HEK293 (cell line): ENCODE measurements around the gene ABLIM2.

Experiments used
- CTCF ChIA-PET: fragments of 350-600 bp; formaldehyde crosslinking; extraction: SDS; loops from one replicate; lab custom pipeline; 2021; ENCODE audit warnings: antibody characterized with exemption; lab: Yijun Ruan, JAX
- POLR2A ChIA-PET: fragments of 300-600 bp; formaldehyde crosslinking; extraction: SDS; loops from one replicate; lab custom pipeline; 2020; ENCODE audit warnings: antibody characterized with exemption, inconsistent platforms; lab: Yijun Ruan, JAX
- H3K27ac ChIP-seq: fragments of 200-500 bp; sonication (Bioruptor generic); 2 replicates; pipeline ENCODE4 v1.5.1; 2014; ENCODE audit warnings: low read depth, low read length, control low read depth, inconsistent platforms; ENCODE audit errors: extremely low read depth
- H3K36me3 ChIP-seq, 2 experiments: fragments of 200-500 bp in 1 of 2; sonication (Bioruptor generic) in 1 of 2; 1 replicate in 1 of 2; 2 replicates in 1 of 2; pipeline ENCODE4 v1.5.1; 2014 to 2017; ENCODE audit warnings: inconsistent platforms in 2 of 2, low read length in 2 of 2; ENCODE audit not compliant: control insufficient read depth in 2 of 2, insufficient read depth in 1 of 2
- H3K4me1 ChIP-seq: fragments of 200-500 bp; sonication (Bioruptor generic); 2 replicates; pipeline ENCODE4 v1.5.1; 2014; ENCODE audit warnings: mild to moderate bottlenecking, low read length, inconsistent platforms; ENCODE audit not compliant: control insufficient read depth, insufficient read depth
- H3K4me3 ChIP-seq: 2 replicates; pipeline ENCODE4 v1.5.1; 2011; ENCODE audit warnings: low read depth, mild to moderate bottlenecking, control low read depth, low read length, moderate library complexity
- H3K9me3 ChIP-seq: fragments of 200-500 bp; sonication (Bioruptor generic); 2 replicates; pipeline ENCODE4 v1.5.1; 2014; ENCODE audit warnings: low read depth, low read length, inconsistent platforms; ENCODE audit not compliant: control insufficient read depth, insufficient read depth
- BCL11B ChIP-seq: fragments of 450-650 bp; formaldehyde crosslinking; IDR thresholded peaks from 2 replicates; pipeline ENCODE4 v1.5.1; 2016; ENCODE audit warnings: low read depth, missing biosample characterization, missing genetic modification characterization
- EGR2 ChIP-seq: fragments of 450-650 bp; formaldehyde crosslinking; IDR thresholded peaks from 2 replicates; pipeline ENCODE4 v1.5.1; 2016; ENCODE audit warnings: low read depth, missing biosample characterization, missing genetic modification characterization
- HIC1 ChIP-seq: fragments of 450-650 bp; formaldehyde crosslinking; IDR thresholded peaks from 2 replicates; pipeline ENCODE4 v1.5.1; 2016; ENCODE audit warnings: missing biosample characterization, missing genetic modification characterization
- HOXA7 ChIP-seq: sonication (generic); formaldehyde crosslinking; IDR thresholded peaks from 2 replicates; pipeline ENCODE4 v1.8.1; 2022; ENCODE audit warnings: missing genetic modification reagents, borderline replicate concordance
- MZF1 ChIP-seq: fragments of 450-650 bp; formaldehyde crosslinking; IDR thresholded peaks from 2 replicates; pipeline ENCODE4 v1.5.1; 2017; ENCODE audit warnings: missing biosample characterization, missing genetic modification characterization, borderline replicate concordance
- REST ChIP-seq: fragments of 450-650 bp; formaldehyde crosslinking; IDR thresholded peaks from 2 replicates; pipeline ENCODE4 v1.5.1; 2016; ENCODE audit warnings: missing biosample characterization, missing genetic modification characterization
- WT1 ChIP-seq: fragments of 450-650 bp; formaldehyde crosslinking; IDR thresholded peaks from 2 replicates; pipeline ENCODE4 v1.5.1; 2016; ENCODE audit warnings: missing biosample characterization, missing genetic modification characterization
- YY2 ChIP-seq: fragments of 450-650 bp; formaldehyde crosslinking; IDR thresholded peaks from 2 replicates; pipeline ENCODE4 v1.5.1; 2016; ENCODE audit warnings: missing biosample characterization, missing genetic modification characterization
- ZEB2 ChIP-seq: fragments of 450-650 bp; formaldehyde crosslinking; IDR thresholded peaks from 2 replicates; pipeline ENCODE4 v1.5.1; 2016; ENCODE audit warnings: missing biosample characterization, missing genetic modification characterization
- ZFHX2 ChIP-seq: fragments of 450-650 bp; formaldehyde crosslinking; conservative IDR thresholded peaks from 2 replicates; pipeline ENCODE4 v1.5.1; 2016; ENCODE audit warnings: missing biosample characterization, missing genetic modification characterization
- ZFP69B ChIP-seq: fragments of 450-650 bp; formaldehyde crosslinking; IDR thresholded peaks from 2 replicates; pipeline ENCODE4 v1.5.1; 2016; ENCODE audit warnings: missing biosample characterization, missing genetic modification characterization
- ZNF10 ChIP-seq: fragments of 450-650 bp; formaldehyde crosslinking; IDR thresholded peaks from 2 replicates; pipeline ENCODE4 v1.5.1; 2017; ENCODE audit warnings: missing biosample characterization, missing genetic modification characterization
- ZNF26 ChIP-seq: fragments of 450-650 bp; formaldehyde crosslinking; IDR thresholded peaks from 2 replicates; pipeline ENCODE4 v1.5.1; 2016; ENCODE audit warnings: missing biosample characterization, missing genetic modification characterization
- ZNF292 ChIP-seq: fragments of 450-650 bp; formaldehyde crosslinking; IDR thresholded peaks from 2 replicates; pipeline ENCODE4 v1.5.1; 2016; ENCODE audit warnings: low read depth, missing biosample characterization, missing genetic modification characterization, borderline replicate concordance
- ZNF335 ChIP-seq: fragments of 450-650 bp; formaldehyde crosslinking; conservative IDR thresholded peaks from 2 replicates; pipeline ENCODE4 v1.5.1; 2016; ENCODE audit warnings: missing biosample characterization, missing genetic modification characterization
- ZNF521 ChIP-seq: fragments of 450-650 bp; formaldehyde crosslinking; IDR thresholded peaks from 2 replicates; pipeline ENCODE4 v1.5.1; 2017; ENCODE audit warnings: missing biosample characterization, mild to moderate bottlenecking, missing genetic modification characterization
- ZNF558 ChIP-seq: fragments of 450-650 bp; formaldehyde crosslinking; IDR thresholded peaks from 2 replicates; pipeline ENCODE4 v1.5.1; 2016; ENCODE audit warnings: missing biosample characterization, missing genetic modification characterization
- ZSCAN23 ChIP-seq: fragments of 450-650 bp; formaldehyde crosslinking; IDR thresholded peaks from 2 replicates; pipeline ENCODE4 v1.5.1; 2016; ENCODE audit warnings: missing biosample characterization, missing genetic modification characterization

The ABLIM2 gene

GRCh38 chr4:8037150-8037769 is 121.4 kb downstream of the ABLIM2 start (continued):
- TF ChIP-seq ZFHX2 (tag by site-specific recombination), result peak; percentile 91

- CTCF ChIA-PET, result interaction anchor here (0.7 kb wide), 1 partner anchor 233 kb away, joined by 3 read pairs; no protein-coding TSS in a partner anchor
- Histone ChIP-seq H3K27ac (no peak overlapping the region), H3K9me3 (no peaks in the 10 kb centered on the region), H3K4me1 (no peaks in the 10 kb centered on the region)
- no peak for TF ChIP-seq ZFP69B (tag by site-specific recombination)
- TF ChIP-seq, all 188 proteins: peak for 0
- POLR2A ChIA-PET, result interaction anchor here (0.6 kb wide), 1 partner anchor 332 kb away, joined by 3 read pairs; no protein-coding TSS in a partner anchor
- no peaks in the 10 kb centered on the region for H3K36me3 ChIP-seq
- no peak overlapping the region for H3K4me3 ChIP-seq
Measured at GRCh38 chr4:8035371-8035780, 123.2 kb downstream of the ABLIM2 start.

GRCh38 chr4:8033829-8034528 is 124.6 kb downstream of the ABLIM2 start:
- no peaks in the 10 kb centered on the region for H3K4me1 ChIP-seq
- peak; percentile 90 for TF ChIP-seq EGR2 (tag by site-specific recombination)
- peak; percentile 56; the same call in 1 of the 2 replicates for TF ChIP-seq HIC1
- no peak for TF ChIP-seq ZNF558 (tag by site-specific recombination)
- TF ChIP-seq ZEB2 (tag by site-specific recombination), result peak; percentile 98
- TF ChIP-seq ZFHX2 (tag by site-specific recombination), result peak; percentile 84
- TF ChIP-seq MZF1, result no peak
- TF ChIP-seq, all 188 proteins: peak for 4
- Histone ChIP-seq H3K9me3 (no peaks in the 10 kb centered on the region), H3K36me3 (no peaks in the 10 kb centered on the region), H3K27ac (no peak overlapping the region), H3K4me3 (no peak overlapping the region)
- POLR2A ChIA-PET, result no interaction called here
- CTCF ChIA-PET, result no interaction called here

GRCh38 chr4:8033067-8033755 is 125.4 kb downstream of the ABLIM2 start:
- Histone ChIP-seq H3K27ac (no peak overlapping the region), H3K4me1 (no peaks in the 10 kb centered on the region), H3K4me3 (no peak overlapping the region), H3K36me3 (no peaks in the 10 kb centered on the region), H3K9me3 (no peaks in the 10 kb centered on the region)
- CTCF ChIA-PET, result no interaction called here
- POLR2A ChIA-PET, result no interaction called here
- TF ChIP-seq ZNF558 (tag by site-specific recombination) (no peak), HOXA7 (no peak), ZNF335 (tag by site-specific recombination) (no peak), YY2 (no peak), ZSCAN23 (tag by site-specific recombination) (no peak), REST (tag by site-specific recombination) (no peak), ZNF26 (tag by site-specific recombination) (no peak), ZNF521 (tag by site-specific recombination) (no peak), BCL11B (tag by site-specific recombination) (no peak), ZNF10 (tag by site-specific recombination) (no peak), ZNF292 (no peak), WT1 (no peak)
